Skin of body (tissue), 2 donors: Measurements from ENCODE around the gene ZNF536. TPM values are rescaled to one million over a fixed set of nuclear protein-coding genes. Genes with fewer than 3 reads are reported as not detected.
"Not testable (repeated sequence)": the region's sequence is repeated elsewhere in the genome, so short reads cannot be mapped to it uniquely, and the experiment has no call there.

Experiments
- DNase-seq: peaks from one replicate; lab custom pipeline; 2025; lab: John Stamatoyannopoulos, UW
- total RNA-seq: library from RNA; depleted of rRNA; stranded (reverse); fragments of >200 nt; gene quantifications from one replicate; pipeline ENCODE4 v1.2.3, GENCODE V29; 2014

The ZNF536 gene
- total RNA-seq, 1 donor from 2014 or later: 8.9 TPM

- DNase-seq: no peak
These were observed 73.2 kb downstream of the ZNF536 start for GRCh38 chr19:30445385-30445784.

- not testable (repeated sequence) for DNase-seq
These were observed 73.9 kb downstream of the ZNF536 start for GRCh38 chr19:30446120-30446519.

- peak; percentile 36 for DNase-seq
These were observed 74.8 kb downstream of the ZNF536 start for GRCh38 chr19:30446850-30447552.

- no peak for DNase-seq
These were observed 75.3 kb downstream of the ZNF536 start for GRCh38 chr19:30447553-30447870.

- DNase-seq: peak; percentile 81
These were observed 76.3 kb downstream of the ZNF536 start for GRCh38 chr19:30448386-30449077.

- peak; percentile 81 for DNase-seq
These were observed 77.0 kb downstream of the ZNF536 start for GRCh38 chr19:30449078-30449590.

GRCh38 chr19:30449673-30450072 is 77.5 kb downstream of the ZNF536 start:
- DNase-seq: no peak

- peak; percentile 97 for DNase-seq
These were observed 77.9 kb downstream of the ZNF536 start for GRCh38 chr19:30450100-30450499.

- DNase-seq: no peak
These were observed 78.7 kb downstream of the ZNF536 start for GRCh38 chr19:30450835-30451321.

- no peak for DNase-seq
These were observed 80.7 kb downstream of the ZNF536 start for GRCh38 chr19:30452931-30453330.

- DNase-seq: no peak
These were observed 81.6 kb downstream of the ZNF536 start for GRCh38 chr19:30453743-30454142.

- no peak for DNase-seq
These were observed 83.7 kb downstream of the ZNF536 start for GRCh38 chr19:30455881-30456280.

- DNase-seq: no peak
These were observed 85.3 kb downstream of the ZNF536 start for GRCh38 chr19:30457484-30457883.

GRCh38 chr19:30459859-30460258 is 87.7 kb downstream of the ZNF536 start:
- DNase-seq: no peak

- DNase-seq: no peak
These were observed 92.0 kb downstream of the ZNF536 start for GRCh38 chr19:30464162-30464561.

GRCh38 chr19:30466598-30466997 is 94.4 kb downstream of the ZNF536 start:
- DNase-seq: not testable (repeated sequence)

- DNase-seq: no peak
These were observed 95.1 kb downstream of the ZNF536 start for GRCh38 chr19:30467239-30467638.

GRCh38 chr19:30469774-30470173 is 97.6 kb downstream of the ZNF536 start:
- DNase-seq: no peak

GRCh38 chr19:30471441-30471840 is 99.3 kb downstream of the ZNF536 start:
- no peak for DNase-seq

- no peak for DNase-seq
These were observed 101.2 kb downstream of the ZNF536 start for GRCh38 chr19:30473334-30473867.

GRCh38 chr19:30476997-30477396 is 104.8 kb downstream of the ZNF536 start:
- DNase-seq: no peak

- peak; percentile 11 for DNase-seq
These were observed 107.0 kb downstream of the ZNF536 start for GRCh38 chr19:30479231-30479630.
